Measurements from ENCODE around the gene SLC16A7. TPM values are rescaled to one million over a fixed set of nuclear protein-coding genes. Genes with fewer than 3 reads are reported as not detected.
A peak's percentile ranks its signal among the peaks of the same experiment; 100 is the strongest.
"Not testable (repeated sequence)": the region's sequence is repeated elsewhere in the genome, so short reads cannot be mapped to it uniquely, and the experiment has no call there.

SLC16A7 gene
- total RNA-seq, 3 donors from 2014 or later: 37.1 to 46.9 (median 43.9) TPM

GRCh38 chr12:59597385-59597781 is 1.6 kb downstream of the SLC16A7 start:
- H3K9me3 Mint-ChIP-seq: no peaks in the 10 kb centered on the region
- peak overlapping the region; percentile 97 for H3K4me3 Mint-ChIP-seq
- peaks cover 15% of the 10 kb centered on the region for H3K36me3 Mint-ChIP-seq (ENCODE audit: insufficient read depth)
- ATAC-seq: peak; percentile 64 to 70
- DNase-seq: peak; percentile 44
- no peaks in the 10 kb centered on the region for H3K27me3 Mint-ChIP-seq (ENCODE audit: low read depth)
- H3K4me1 Mint-ChIP-seq (ENCODE audit: low read depth): peaks cover 58% of the 10 kb centered on the region

GRCh38 chr12:59600171-59600570 is 4.3 kb downstream of the SLC16A7 start:
- ATAC-seq: no peak
- H3K36me3 Mint-ChIP-seq (ENCODE audit: insufficient read depth): peaks cover 27% of the 10 kb centered on the region
- H3K4me3 Mint-ChIP-seq: no peak overlapping the region

GRCh38 chr12:59603754-59604153 is 7.9 kb downstream of the SLC16A7 start:
- no peak overlapping the region for H3K4me3 Mint-ChIP-seq
- H3K27me3 Mint-ChIP-seq (ENCODE audit: low read depth): no peaks in the 10 kb centered on the region
- peaks cover 46% of the 10 kb centered on the region for H3K36me3 Mint-ChIP-seq (ENCODE audit: insufficient read depth)
- ATAC-seq: peak; percentile 51 to 69
- no peak for DNase-seq
- no peaks in the 10 kb centered on the region for H3K9me3 Mint-ChIP-seq
- peaks cover 54% of the 10 kb centered on the region for H3K4me1 Mint-ChIP-seq (ENCODE audit: low read depth)

More at GRCh38 chr12:59600171-59600570, 4.3 kb downstream of the SLC16A7 start:
- no peak for DNase-seq
- peaks cover 61% of the 10 kb centered on the region for H3K4me1 Mint-ChIP-seq (ENCODE audit: low read depth)
- no peaks in the 10 kb centered on the region for H3K9me3 Mint-ChIP-seq
- no peaks in the 10 kb centered on the region for H3K27me3 Mint-ChIP-seq (ENCODE audit: low read depth)

GRCh38 chr12:59612823-59613434 is 17.1 kb downstream of the SLC16A7 start:
- not testable (repeated sequence) for ATAC-seq; H3K4me3 Mint-ChIP-seq; H3K27me3 Mint-ChIP-seq (ENCODE audit: low read depth); DNase-seq
- Mint-ChIP-seq H3K9me3 (peaks cover 22% of the 10 kb centered on the region), H3K4me1 (ENCODE audit: low read depth) (peaks cover 12% of the 10 kb centered on the region), H3K36me3 (ENCODE audit: insufficient read depth) (peaks cover 42% of the 10 kb centered on the region)

- no peak for ATAC-seq
- peaks cover 27% of the 10 kb centered on the region for H3K36me3 Mint-ChIP-seq (ENCODE audit: insufficient read depth)
- peaks cover 33% of the 10 kb centered on the region for H3K4me1 Mint-ChIP-seq (ENCODE audit: low read depth)
- H3K27me3 Mint-ChIP-seq (ENCODE audit: low read depth): no peaks in the 10 kb centered on the region
- peaks cover 16% of the 10 kb centered on the region for H3K9me3 Mint-ChIP-seq
- H3K4me3 Mint-ChIP-seq: no peak overlapping the region
- no peak for DNase-seq
These were observed 19.8 kb downstream of the SLC16A7 start for GRCh38 chr12:59615392-59616165.

GRCh38 chr12:59619461-59620240 is 23.8 kb downstream of the SLC16A7 start:
- peaks cover 7% of the 10 kb centered on the region for H3K36me3 Mint-ChIP-seq (ENCODE audit: insufficient read depth)
- H3K4me1 Mint-ChIP-seq (ENCODE audit: low read depth): peaks cover 53% of the 10 kb centered on the region
- H3K4me3 Mint-ChIP-seq: no peak overlapping the region
- DNase-seq: no peak
- H3K9me3 Mint-ChIP-seq: no peaks in the 10 kb centered on the region
- H3K27me3 Mint-ChIP-seq (ENCODE audit: low read depth): no peaks in the 10 kb centered on the region
- peak in 1 of 2 donors; percentile 10 for ATAC-seq

- DNase-seq (no peak), ATAC-seq (no peak)
- H3K36me3 Mint-ChIP-seq (ENCODE audit: insufficient read depth): peaks cover 7% of the 10 kb centered on the region
- no peaks in the 10 kb centered on the region for H3K27me3 Mint-ChIP-seq (ENCODE audit: low read depth)
- no peak overlapping the region for H3K4me3 Mint-ChIP-seq
- peaks cover 57% of the 10 kb centered on the region for H3K4me1 Mint-ChIP-seq (ENCODE audit: low read depth)
- no peaks in the 10 kb centered on the region for H3K9me3 Mint-ChIP-seq
These were observed 24.5 kb downstream of the SLC16A7 start for GRCh38 chr12:59620326-59620725.

- DNase-seq: no peak
- Mint-ChIP-seq H3K4me1 (ENCODE audit: low read depth) (peaks cover 61% of the 10 kb centered on the region), H3K27me3 (ENCODE audit: low read depth) (no peaks in the 10 kb centered on the region), H3K36me3 (ENCODE audit: insufficient read depth) (peaks cover 22% of the 10 kb centered on the region), H3K4me3 (no peak overlapping the region), H3K9me3 (no peaks in the 10 kb centered on the region)
- ATAC-seq: no peak
These were observed 29.1 kb downstream of the SLC16A7 start for GRCh38 chr12:59624732-59625460.

GRCh38 chr12:59626382-59626781 is 30.6 kb downstream of the SLC16A7 start:
- no peaks in the 10 kb centered on the region for H3K27me3 Mint-ChIP-seq (ENCODE audit: low read depth)
- H3K9me3 Mint-ChIP-seq: no peaks in the 10 kb centered on the region
- peaks cover 27% of the 10 kb centered on the region for H3K36me3 Mint-ChIP-seq (ENCODE audit: insufficient read depth)
- H3K4me3 Mint-ChIP-seq: no peak overlapping the region
- DNase-seq (no peak), ATAC-seq (peak in 1 of 2 donors; percentile 56)
- peaks cover 54% of the 10 kb centered on the region for H3K4me1 Mint-ChIP-seq (ENCODE audit: low read depth)

GRCh38 chr12:59627582-59627981 is 31.8 kb downstream of the SLC16A7 start:
- peaks cover 56% of the 10 kb centered on the region for H3K4me1 Mint-ChIP-seq (ENCODE audit: low read depth)
- no peaks in the 10 kb centered on the region for H3K27me3 Mint-ChIP-seq (ENCODE audit: low read depth)
- ATAC-seq (peak; percentile 52 to 55), DNase-seq (no peak)
- no peaks in the 10 kb centered on the region for H3K9me3 Mint-ChIP-seq
- peaks cover 33% of the 10 kb centered on the region for H3K36me3 Mint-ChIP-seq (ENCODE audit: insufficient read depth)
- no peak overlapping the region for H3K4me3 Mint-ChIP-seq

GRCh38 chr12:59629890-59630289 is 34.1 kb downstream of the SLC16A7 start:
- DNase-seq: no peak
- no peak overlapping the region for H3K4me3 Mint-ChIP-seq
- H3K4me1 Mint-ChIP-seq (ENCODE audit: low read depth): peaks cover 60% of the 10 kb centered on the region
- H3K27me3 Mint-ChIP-seq (ENCODE audit: low read depth): no peaks in the 10 kb centered on the region
- no peaks in the 10 kb centered on the region for H3K9me3 Mint-ChIP-seq
- H3K36me3 Mint-ChIP-seq (ENCODE audit: insufficient read depth): peaks cover 34% of the 10 kb centered on the region
- peak in 1 of 2 donors; percentile 27 for ATAC-seq

GRCh38 chr12:59632408-59632807 is 36.6 kb downstream of the SLC16A7 start:
- ATAC-seq (no peak), DNase-seq (no peak)
- H3K4me1 Mint-ChIP-seq (ENCODE audit: low read depth): peaks cover 54% of the 10 kb centered on the region
- H3K36me3 Mint-ChIP-seq (ENCODE audit: insufficient read depth): peaks cover 30% of the 10 kb centered on the region
- no peaks in the 10 kb centered on the region for H3K27me3 Mint-ChIP-seq (ENCODE audit: low read depth)
- H3K9me3 Mint-ChIP-seq: no peaks in the 10 kb centered on the region
- no peak overlapping the region for H3K4me3 Mint-ChIP-seq

GRCh38 chr12:59634254-59634653 is 38.4 kb downstream of the SLC16A7 start:
- no peak for ATAC-seq
- DNase-seq: no peak
- H3K9me3 Mint-ChIP-seq: no peaks in the 10 kb centered on the region
- peaks cover 53% of the 10 kb centered on the region for H3K4me1 Mint-ChIP-seq (ENCODE audit: low read depth)
- H3K27me3 Mint-ChIP-seq (ENCODE audit: low read depth): no peaks in the 10 kb centered on the region
- peaks cover 23% of the 10 kb centered on the region for H3K36me3 Mint-ChIP-seq (ENCODE audit: insufficient read depth)
- H3K4me3 Mint-ChIP-seq: no peak overlapping the region
